Fibroblast of villous mesenchyme (primary cell): Measurements from ENCODE around the gene IGF1R. TPM values are rescaled to one million over a fixed set of nuclear protein-coding genes. Genes with fewer than 3 reads are reported as not detected.

ENCODE experiments used
- DNase-seq: peaks from one replicate; pipeline ENCODE4 v3.0.0-alpha.2; 2010; ENCODE audit warnings: low read depth
- H3K4me3 ChIP-seq: 2 replicates; pipeline ENCODE4 v1.5.1; 2011; ENCODE audit warnings: low read depth, mild to moderate bottlenecking, low read length
- CTCF ChIP-seq: IDR thresholded peaks from 2 replicates; pipeline ENCODE4 v1.5.1; 2012; ENCODE audit warnings: low read depth, mild to moderate bottlenecking, low read length; ENCODE audit not compliant: insufficient read depth
- total RNA-seq: library from RNA; depleted of rRNA; stranded (reverse); fragments of >200 nt; gene quantifications from 2 replicates; pipeline ENCODE4 v1.2.3, GENCODE V29; 2012

The IGF1R gene
- total RNA-seq, 1 donor = 19.4 TPM

- DNase-seq = no peak
- no peak overlapping the region for H3K4me3 ChIP-seq
- no peak for TF ChIP-seq CTCF
These were observed 5.3 kb downstream of the IGF1R start for GRCh38 chr15:98653686-98654085.

- TF ChIP-seq CTCF = no peak
- DNase-seq = no peak
These were observed 6.5 kb downstream of the IGF1R start for GRCh38 chr15:98654790-98655360.

GRCh38 chr15:98655732-98656131 lies 7.4 kb downstream of the IGF1R start:
- DNase-seq = no peak
- TF ChIP-seq CTCF = no peak
- no peak overlapping the region for H3K4me3 ChIP-seq

More at GRCh38 chr15:98654790-98655360, 6.5 kb downstream of the IGF1R start:
- H3K4me3 ChIP-seq = no peak overlapping the region

- no peak for TF ChIP-seq CTCF
- DNase-seq = no peak
- no peak overlapping the region for H3K4me3 ChIP-seq
These were observed 9.4 kb downstream of the IGF1R start for GRCh38 chr15:98657721-98658120.

- no peak overlapping the region for H3K4me3 ChIP-seq
- peak; percentile 58 for DNase-seq
- TF ChIP-seq CTCF = peak; percentile 88
These were observed 10.7 kb downstream of the IGF1R start for GRCh38 chr15:98658831-98659699.

GRCh38 chr15:98660055-98660454 lies 11.7 kb downstream of the IGF1R start:
- H3K4me3 ChIP-seq = no peak overlapping the region
- DNase-seq = no peak
- no peak for TF ChIP-seq CTCF

- DNase-seq = no peak
- TF ChIP-seq CTCF = no peak
These were observed 14.7 kb downstream of the IGF1R start for GRCh38 chr15:98663045-98663444.

More at GRCh38 chr15:98663045-98663444, 14.7 kb downstream of the IGF1R start:
- no peak overlapping the region for H3K4me3 ChIP-seq
